ENCODE data around the gene CHI3L1. TPM values are rescaled to one million over a fixed set of nuclear protein-coding genes. Genes with fewer than 3 reads are reported as not detected.

Gene CHI3L1
- total RNA-seq, 1 donor from 2014 or later: 0.20 TPM

- Mint-ChIP-seq H3K4me3 (ENCODE audit: unreplicated experiment) (no peak overlapping the region), H3K36me3 (ENCODE audit: low read depth, unreplicated experiment) (no peaks in the 10 kb centered on the region), H3K27me3 (ENCODE audit: low read depth, unreplicated experiment) (peaks cover 56% of the 10 kb centered on the region), H3K4me1 (ENCODE audit: low read depth, unreplicated experiment) (peaks cover 4% of the 10 kb centered on the region), H3K9me3 (ENCODE audit: unreplicated experiment) (peaks cover 2% of the 10 kb centered on the region), H3K27ac (ENCODE audit: unreplicated experiment) (no peak overlapping the region)
- Histone ChIP-seq H3K79me2 (ENCODE audit: insufficient read depth, low read length) (no peaks in the 10 kb centered on the region), H3K27me3 (ENCODE audit: insufficient read depth, low read length) (peaks cover 6% of the 10 kb centered on the region), H3K4me3 (ENCODE audit: insufficient read depth, low read depth, low read length) (no peak overlapping the region), H3K4me1 (ENCODE audit: insufficient read depth, low read length) (no peaks in the 10 kb centered on the region), H4K20me1 (ENCODE audit: insufficient read depth, low read length) (no peaks in the 10 kb centered on the region), H2AFZ (ENCODE audit: low read depth, low read length) (no peak overlapping the region), H3K9ac (ENCODE audit: low read length) (no peak overlapping the region), H3K4me2 (ENCODE audit: low read length) (no peak overlapping the region), H3K36me3 (ENCODE audit: insufficient read depth, low read length) (no peaks in the 10 kb centered on the region), H3K27ac (ENCODE audit: low read depth, low read length) (no peak overlapping the region), H3K9me3 (ENCODE audit: insufficient read depth, low read depth, low read length) (no peaks in the 10 kb centered on the region)
- FAIRE-seq: no peak
- TF ChIP-seq EZH2 (IDR thresholded peaks at IDR 0.05; ENCODE audit: insufficient read depth, low read length) (no peak), CTCF (IDR thresholded peaks at IDR 0.05; ENCODE audit: insufficient read depth, low read depth, low read length) (no peak)
- DNase-seq (ENCODE audit: low read depth): no peak
Measured at GRCh38 chr1:203211812-203212211, 25.3 kb upstream of the CHI3L1 start.

- Histone ChIP-seq H3K27me3 (ENCODE audit: insufficient read depth, low read length) (peaks cover 3% of the 10 kb centered on the region), H3K4me1 (ENCODE audit: insufficient read depth, low read length) (no peaks in the 10 kb centered on the region), H3K36me3 (ENCODE audit: insufficient read depth, low read length) (no peaks in the 10 kb centered on the region), H3K4me2 (ENCODE audit: low read length) (no peak overlapping the region), H3K9me3 (ENCODE audit: insufficient read depth, low read depth, low read length) (no peaks in the 10 kb centered on the region), H3K9ac (ENCODE audit: low read length) (no peak overlapping the region), H3K79me2 (ENCODE audit: insufficient read depth, low read length) (no peaks in the 10 kb centered on the region), H3K27ac (ENCODE audit: low read depth, low read length) (no peak overlapping the region), H3K4me3 (ENCODE audit: insufficient read depth, low read depth, low read length) (no peak overlapping the region), H2AFZ (ENCODE audit: low read depth, low read length) (no peak overlapping the region), H4K20me1 (ENCODE audit: insufficient read depth, low read length) (no peaks in the 10 kb centered on the region)
- peaks cover 10% of the 10 kb centered on the region for H3K4me1 Mint-ChIP-seq (ENCODE audit: low read depth, unreplicated experiment)
- peaks cover 2% of the 10 kb centered on the region for H3K9me3 Mint-ChIP-seq (ENCODE audit: unreplicated experiment)
- no peak for DNase-seq (ENCODE audit: low read depth)
- peaks cover 48% of the 10 kb centered on the region for H3K27me3 Mint-ChIP-seq (ENCODE audit: low read depth, unreplicated experiment)
- FAIRE-seq: no peak
- TF ChIP-seq EZH2 (IDR thresholded peaks at IDR 0.05; ENCODE audit: insufficient read depth, low read length) (no peak), CTCF (IDR thresholded peaks at IDR 0.05; ENCODE audit: insufficient read depth, low read depth, low read length) (no peak)
- H3K4me3 Mint-ChIP-seq (ENCODE audit: unreplicated experiment): no peak overlapping the region
- no peak overlapping the region for H3K27ac Mint-ChIP-seq (ENCODE audit: unreplicated experiment)
- no peaks in the 10 kb centered on the region for H3K36me3 Mint-ChIP-seq (ENCODE audit: low read depth, unreplicated experiment)
Measured at GRCh38 chr1:203210988-203211387, 24.5 kb upstream of the CHI3L1 start.

- H3K79me2 ChIP-seq (ENCODE audit: insufficient read depth, low read length): no peaks in the 10 kb centered on the region
- H3K27ac ChIP-seq (ENCODE audit: low read depth, low read length): no peak overlapping the region
- H4K20me1 ChIP-seq (ENCODE audit: insufficient read depth, low read length): no peaks in the 10 kb centered on the region
- no peaks in the 10 kb centered on the region for H3K36me3 ChIP-seq (ENCODE audit: insufficient read depth, low read length)
- H3K4me1 Mint-ChIP-seq (ENCODE audit: low read depth, unreplicated experiment): peaks cover 9% of the 10 kb centered on the region
- peaks cover 1% of the 10 kb centered on the region for H3K27me3 ChIP-seq (ENCODE audit: insufficient read depth, low read length)
- H3K36me3 Mint-ChIP-seq (ENCODE audit: low read depth, unreplicated experiment): no peaks in the 10 kb centered on the region
- no peak overlapping the region for H3K9ac ChIP-seq (ENCODE audit: low read length)
- no peak for DNase-seq (ENCODE audit: low read depth)
- no peak overlapping the region for H3K27ac Mint-ChIP-seq (ENCODE audit: unreplicated experiment)
- H3K9me3 Mint-ChIP-seq (ENCODE audit: unreplicated experiment): peaks cover 2% of the 10 kb centered on the region
- H3K9me3 ChIP-seq (ENCODE audit: insufficient read depth, low read depth, low read length): no peaks in the 10 kb centered on the region
- H3K4me3 Mint-ChIP-seq (ENCODE audit: unreplicated experiment): no peak overlapping the region
- H3K27me3 Mint-ChIP-seq (ENCODE audit: low read depth, unreplicated experiment): peaks cover 43% of the 10 kb centered on the region
- H3K4me2 ChIP-seq (ENCODE audit: low read length): no peak overlapping the region
- no peaks in the 10 kb centered on the region for H3K4me1 ChIP-seq (ENCODE audit: insufficient read depth, low read length)
- FAIRE-seq: no peak
- no peak overlapping the region for H2AFZ ChIP-seq (ENCODE audit: low read depth, low read length)
- no peak overlapping the region for H3K4me3 ChIP-seq (ENCODE audit: insufficient read depth, low read depth, low read length)
- TF ChIP-seq EZH2 (IDR thresholded peaks at IDR 0.05; ENCODE audit: insufficient read depth, low read length) (no peak), CTCF (IDR thresholded peaks at IDR 0.05; ENCODE audit: insufficient read depth, low read depth, low read length) (no peak)
Measured at GRCh38 chr1:203210350-203210749, 23.8 kb upstream of the CHI3L1 start.
